ACHN (cell line): ENCODE measurements around the gene TANGO2.

Experiments
- DNase-seq: peaks from one replicate; pipeline ENCODE4 v3.0.0-alpha.2; 2015
- in situ Hi-C: cut with HindIII; loops from 2 replicates; pipeline ENCODE4 v1.10.0; 2017; ENCODE audit warnings: low sequenced_read_pairs, low pct_ligation_motif_present, low pct_unique_long_range_greater_than_20kb

The TANGO2 gene

GRCh38 chr22:20009018-20009491 is 11.9 kb upstream of the TANGO2 start:
- in situ Hi-C loops, result no loop called here
- no peak for DNase-seq

- in situ Hi-C loops, result no loop called here
- DNase-seq, result no peak
Observed at GRCh38 chr22:20009582-20010306, 11.2 kb upstream of the TANGO2 start.

DNA sequence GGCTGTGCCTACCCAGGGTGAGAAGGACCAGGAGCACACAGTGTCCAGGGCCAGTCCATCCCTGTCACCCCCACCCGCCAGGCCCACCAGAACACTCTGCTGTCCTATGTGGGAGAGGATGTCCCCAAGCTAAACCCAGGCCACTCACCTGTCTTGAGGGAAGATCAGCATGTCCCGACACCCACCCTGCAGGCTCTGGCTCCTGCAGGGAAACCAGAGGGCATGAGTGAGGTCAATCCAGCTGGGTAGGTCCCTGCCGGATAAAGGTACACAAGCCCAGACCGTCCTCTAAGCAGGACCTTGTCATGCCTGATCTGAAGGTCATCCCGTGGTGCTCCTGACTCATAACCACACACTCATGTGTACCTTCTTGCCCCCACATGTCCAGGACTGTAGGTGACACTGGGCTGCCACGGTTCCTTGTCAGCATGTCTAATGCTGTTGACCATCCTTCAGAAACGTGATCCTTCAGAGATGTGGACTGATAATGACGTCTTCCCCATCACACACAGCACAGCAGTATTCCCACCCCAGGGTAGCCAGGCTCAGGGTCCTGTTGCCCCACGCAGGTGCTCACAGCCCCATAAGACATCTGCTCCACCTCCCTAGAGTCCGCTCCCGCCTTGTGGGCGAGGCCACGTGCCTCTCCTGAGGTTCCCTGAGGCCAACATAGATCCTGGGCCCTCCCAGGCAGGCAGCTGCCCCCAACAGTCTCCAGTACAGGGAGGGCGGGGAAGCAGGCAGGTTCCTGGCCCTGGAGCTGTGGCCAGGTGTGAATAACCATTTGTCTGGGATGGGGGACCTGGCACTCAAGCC is 10.4 kb upstream of the TANGO2 start:
- DNase-seq, result no peak
- in situ Hi-C loops, result no loop called here

GRCh38 chr22:20011123-20011992 is 9.6 kb upstream of the TANGO2 start:
- in situ Hi-C loops, result no loop called here
- DNase-seq, result no peak

- in situ Hi-C loops, result no loop called here
- DNase-seq, result no peak
Observed at GRCh38 chr22:20011993-20012740, 8.7 kb upstream of the TANGO2 start.

GRCh38 chr22:20012741-20013331 is 8.1 kb upstream of the TANGO2 start:
- in situ Hi-C loops, result no loop called here
- no peak for DNase-seq

- in situ Hi-C loops, result no loop called here
- DNase-seq, result peak; percentile 17
Observed at GRCh38 chr22:20013382-20013871, 7.5 kb upstream of the TANGO2 start.

DNA sequence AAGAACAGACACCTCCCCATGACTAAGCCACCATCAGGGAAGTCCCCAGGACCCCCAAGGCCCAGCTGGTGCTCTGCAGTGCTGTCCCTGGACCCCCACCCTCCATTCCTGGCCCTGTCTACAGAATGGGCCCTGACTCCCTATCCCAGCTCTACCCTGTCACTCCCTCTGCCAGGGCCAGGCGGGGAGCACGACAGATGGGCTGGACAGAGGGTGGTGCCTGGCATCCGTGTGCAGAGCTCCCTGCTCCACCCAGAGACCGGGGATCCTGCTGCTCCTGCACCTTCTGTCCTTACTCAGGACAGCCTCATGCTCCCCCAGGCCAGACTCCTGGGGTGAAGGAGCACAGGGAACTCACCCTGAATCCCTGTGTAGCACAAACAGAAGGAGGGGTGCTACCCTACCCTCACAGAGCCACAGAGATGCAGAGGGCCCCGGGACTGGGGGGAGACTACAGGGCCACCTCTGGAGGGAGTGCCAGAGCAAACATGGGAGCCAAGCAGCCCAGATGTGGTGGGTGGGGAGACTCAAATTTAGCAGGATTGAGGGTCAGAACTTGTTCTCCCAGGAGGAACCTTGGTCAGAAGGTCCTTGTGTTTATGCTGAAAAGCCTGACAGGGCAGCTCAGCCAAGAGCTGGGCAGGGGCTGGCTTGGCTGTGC is 6.3 kb upstream of the TANGO2 start:
- in situ Hi-C loops, result no loop called here
- DNase-seq, result no peak

DNA sequence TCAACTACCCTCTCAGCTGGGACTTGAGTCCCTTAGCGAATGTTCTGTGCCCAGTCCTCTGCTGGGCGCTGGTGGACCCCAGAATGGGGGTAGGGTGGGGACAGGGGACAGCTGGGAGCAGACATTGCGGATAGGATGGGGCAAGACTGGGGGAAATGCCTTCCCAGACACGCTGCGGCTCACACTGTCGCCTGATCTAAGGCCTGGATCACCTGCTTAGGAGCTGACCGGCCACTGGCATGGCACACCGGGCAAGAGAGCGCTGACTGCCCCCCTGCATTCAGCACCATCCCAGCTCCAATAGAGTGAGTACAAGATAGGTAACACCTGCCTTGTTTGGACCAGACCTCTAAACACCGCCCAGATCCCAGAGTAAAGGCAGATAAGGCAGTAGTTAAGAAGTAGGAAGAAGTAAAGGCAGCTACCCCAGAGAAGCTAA is 5.7 kb upstream of the TANGO2 start:
- DNase-seq, result no peak
- in situ Hi-C loops, result no loop called here

DNA sequence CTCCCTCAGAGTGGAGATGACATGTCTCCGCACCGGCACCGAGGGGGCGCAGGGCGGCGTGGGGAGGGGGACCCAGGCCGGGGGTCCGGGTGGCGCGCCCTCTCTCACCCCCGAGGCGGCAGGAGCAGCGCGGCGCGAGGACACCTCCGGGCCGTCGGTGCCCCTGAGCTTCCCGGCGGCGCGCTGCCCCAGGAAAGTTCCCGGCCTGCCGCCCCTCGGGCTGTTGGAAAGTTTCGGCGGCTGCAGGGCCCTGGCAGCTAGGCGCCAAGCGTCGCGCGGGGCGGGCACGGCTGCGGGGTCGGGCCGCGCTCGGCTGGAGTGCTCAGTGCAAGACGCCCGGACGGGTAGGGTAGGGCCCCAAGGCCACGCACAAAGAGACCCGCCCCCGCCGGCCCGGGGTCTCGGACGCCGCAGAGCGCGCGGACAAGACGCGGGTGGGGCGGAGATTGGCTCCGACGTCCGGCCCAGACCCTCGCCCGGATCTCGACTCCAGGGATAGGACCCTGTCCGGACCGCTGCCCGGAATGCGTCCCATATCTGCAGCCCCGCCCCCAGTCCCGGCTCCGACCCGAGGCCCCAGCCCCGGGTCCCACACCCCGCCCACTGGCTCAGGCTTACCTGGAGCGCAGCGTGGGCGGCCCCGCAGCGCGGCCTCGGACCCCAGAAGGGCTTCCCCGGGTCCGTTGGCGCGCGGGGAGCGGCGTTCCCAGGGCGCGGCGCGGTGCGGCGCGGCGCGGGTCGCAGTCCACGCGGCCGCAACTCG is 4.8 kb upstream of the TANGO2 start:
- in situ Hi-C loops, result no loop called here
- DNase-seq, result no peak

DNA sequence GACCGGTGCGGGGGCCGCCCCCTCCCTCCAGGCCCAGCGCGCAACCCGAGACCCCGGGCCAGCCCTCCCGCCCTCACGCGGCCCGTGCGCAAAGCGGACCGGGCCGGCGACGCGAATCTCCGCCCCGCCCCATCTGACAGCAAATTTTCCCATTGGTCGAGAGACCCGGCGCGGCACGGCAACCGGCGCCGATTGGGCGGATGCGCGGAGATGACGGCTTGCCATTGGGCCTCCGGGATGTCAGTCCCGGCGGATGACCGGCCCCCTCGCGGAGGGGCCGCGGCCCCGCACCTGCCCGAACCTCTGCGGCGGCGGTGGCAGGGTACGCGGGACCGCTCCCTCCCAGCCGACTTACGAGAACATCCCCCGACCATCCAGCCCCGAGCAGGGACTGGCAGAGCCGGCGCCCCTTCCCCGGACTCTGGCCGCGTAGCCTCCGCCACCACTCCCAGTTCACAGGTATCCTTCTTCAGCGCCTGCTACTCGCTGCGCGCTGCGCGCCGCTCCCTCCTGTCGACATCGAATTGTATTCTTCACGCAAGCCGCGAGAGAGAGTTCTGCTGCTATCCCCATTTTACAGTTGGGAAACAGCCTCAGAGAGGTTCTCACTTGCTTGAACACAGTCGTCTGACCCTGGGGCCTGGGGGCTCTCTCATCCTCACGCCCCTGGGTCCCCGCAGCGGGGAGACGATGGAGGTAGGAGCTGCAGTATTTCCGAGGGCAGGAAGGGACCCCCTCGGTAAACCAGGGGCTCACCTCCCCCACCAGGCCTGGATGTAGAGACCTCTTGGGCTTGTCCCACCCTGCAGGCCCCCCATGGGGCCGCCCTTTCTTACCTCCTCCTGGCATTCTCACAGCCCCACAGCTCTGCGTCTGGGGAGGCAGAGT is 3.9 kb upstream of the TANGO2 start, which contains the start of gene ARVCF:
Gene ARVCF (minus strand): TSS at position 90 of the 888 bp plus-strand sequence. CDS start 26,029 bp downstream, outside the sequence.
- DNase-seq, result peak; percentile 84
- in situ Hi-C loops, result no loop called here

DNA sequence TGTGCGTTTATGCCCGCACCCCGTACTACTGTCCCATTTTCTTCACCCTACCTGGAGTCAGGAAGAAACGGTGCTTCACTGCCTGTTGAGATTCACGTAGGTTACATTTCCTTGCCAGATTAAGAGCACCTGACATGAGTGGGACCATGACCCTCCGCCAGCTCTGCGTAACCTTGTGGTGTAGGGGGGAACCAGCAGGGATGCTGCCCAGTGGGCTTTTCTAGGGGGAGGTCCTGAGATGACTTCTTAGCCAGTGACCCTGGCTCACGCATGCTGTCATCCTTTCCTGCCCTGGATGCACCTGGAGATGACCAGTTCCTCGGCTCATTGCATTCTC is 3.3 kb upstream of the TANGO2 start:
- in situ Hi-C loops, result no loop called here
- DNase-seq, result no peak

DNA sequence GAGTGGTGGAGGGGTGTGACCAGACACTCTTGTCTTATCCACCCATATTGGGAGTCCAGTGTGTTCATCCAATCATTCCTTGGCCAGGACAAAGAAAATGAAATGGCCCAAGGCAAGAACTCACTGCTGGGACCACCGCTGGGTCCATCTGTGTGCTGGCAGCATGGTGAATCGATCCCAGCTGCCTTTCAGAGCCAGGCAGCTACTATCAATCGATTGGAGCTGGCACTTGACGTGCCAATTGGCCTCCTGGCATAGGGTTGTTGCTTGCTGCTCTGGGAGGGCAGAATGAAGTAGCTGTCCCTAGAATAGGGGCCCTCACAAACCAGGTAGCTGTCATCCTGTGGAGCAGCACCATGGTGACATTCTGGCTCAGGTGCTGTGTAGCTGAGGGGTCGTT is 2.9 kb upstream of the TANGO2 start:
- in situ Hi-C loops, result no loop called here

DNA sequence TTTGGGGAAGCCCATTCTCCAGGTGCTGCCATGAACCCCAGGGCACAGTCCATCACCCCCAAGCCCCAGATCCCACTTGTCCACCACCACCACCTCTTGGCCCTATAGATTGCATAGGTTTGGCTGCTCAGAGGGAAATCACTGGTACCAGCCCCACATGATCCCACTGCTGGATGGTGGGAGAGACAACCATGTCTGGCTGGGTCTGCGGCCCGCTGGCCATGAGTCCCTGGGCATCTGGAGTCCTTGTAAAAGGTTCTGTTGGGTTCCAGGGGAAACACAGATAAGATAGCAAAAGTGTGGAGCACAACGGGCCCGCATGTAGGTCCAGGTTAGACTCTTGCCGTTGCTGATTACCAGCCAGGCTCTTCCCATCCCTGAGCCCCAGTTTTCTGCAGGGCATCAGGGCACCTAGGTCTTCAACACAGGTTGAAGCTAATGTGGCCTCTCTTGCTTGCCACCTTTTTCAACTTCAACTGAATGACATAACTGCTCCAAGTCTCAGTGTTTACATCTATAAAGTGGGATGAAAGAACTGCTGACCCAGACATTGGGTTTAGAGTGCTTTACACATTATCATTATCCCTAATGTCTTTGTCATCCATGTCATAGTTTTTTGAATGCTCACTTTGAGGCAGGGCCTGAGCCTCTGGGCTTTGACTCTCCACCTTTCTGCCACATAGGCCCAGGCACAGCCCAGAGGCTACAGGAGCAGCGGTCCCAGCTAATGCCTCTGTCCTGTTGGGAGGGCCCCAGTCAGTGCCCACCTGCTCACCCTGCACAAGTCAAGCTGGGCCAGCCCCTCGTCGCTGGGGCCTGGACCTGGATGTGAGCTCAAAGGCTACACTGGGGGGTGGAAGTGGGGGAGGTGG is 1.0 kb upstream of the TANGO2 start:
- in situ Hi-C loops, result no loop called here
- DNase-seq, result no peak

More for the DNA sequence above, 2.9 kb upstream of the TANGO2 start:
- DNase-seq, result no peak
